Vagina (tissue), 2 donors: ENCODE measurements around the gene STX4.

Experiments
- CTCF ChIP-seq, 3 experiments: fragments of 450-650 bp in 2 of 3; fragments of 200-600 bp in 1 of 3; sonication (generic) in 1 of 3; IDR thresholded peaks; one replicate each; pipeline ENCODE4 v1.5.1; 2017 to 2019; ENCODE audit warnings: antibody characterized with exemption in 3 of 3, mild to moderate bottlenecking in 2 of 3, moderate library complexity in 2 of 3
- POLR2AphosphoS5 ChIP-seq, 2 donors: sonication (generic); formaldehyde crosslinking; IDR thresholded peaks; one replicate each; pipeline ENCODE4 v1.9.0; 2017; ENCODE audit warnings: antibody characterized with exemption in 2 of 2, mild to moderate bottlenecking in 2 of 2, low read depth in 1 of 2; ENCODE audit not compliant: insufficient read depth in 1 of 2

- no peak for TF ChIP-seq CTCF (IDR thresholded peaks at IDR 0.05)
- TF ChIP-seq POLR2AphosphoS5 (IDR thresholded peaks at IDR 0.05; ENCODE audit: insufficient read depth in 1 of 2, low read depth in 1 of 2) = no peak
These were observed 22.3 kb downstream of the STX4 start for GRCh38 chr16:31055613-31056012.
